Stimulated activated CD4-positive, alpha-beta T cell treated with anti-CD3 and anti-CD28 coated beads, Interleukin-12 subunit alpha, Interleukin-12 subunit beta, amount 100 ng/mL, for 48 hours (primary cell): Measurements from ENCODE around the gene ROR2.

ENCODE experiments used
- DNase-seq, 3 donors: peaks; one replicate each; pipeline ENCODE4 v3.0.0-alpha.2; 2020; ENCODE audit warnings: low read depth in 2 of 3, low spot score in 1 of 3

The ROR2 gene

GRCh38 chr9:91902475-91903125, 47.4 kb downstream of the ROR2 start:
- no peak for DNase-seq

DNA sequence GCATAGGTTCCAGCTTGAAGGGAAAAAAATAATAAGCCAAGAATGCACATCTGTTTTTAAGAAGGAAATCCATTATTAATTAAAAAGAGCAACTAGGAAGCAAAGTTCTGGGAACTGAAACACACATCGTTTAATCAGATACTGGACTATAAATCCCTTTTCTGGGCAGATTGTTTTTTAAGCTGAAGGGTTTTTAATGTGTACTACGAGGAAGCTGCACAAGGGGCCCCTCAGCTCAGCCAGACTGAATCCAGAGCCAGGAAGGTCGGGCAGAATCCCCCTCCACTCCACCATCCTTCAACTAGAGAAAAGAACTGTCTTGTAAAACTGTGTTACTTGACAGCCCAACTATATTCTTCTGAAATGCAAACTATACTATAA, 49.2 kb downstream of the ROR2 start:
- no peak for DNase-seq

- DNase-seq: no peak
Measured at GRCh38 chr9:91900055-91900796, 49.8 kb downstream of the ROR2 start.

DNA sequence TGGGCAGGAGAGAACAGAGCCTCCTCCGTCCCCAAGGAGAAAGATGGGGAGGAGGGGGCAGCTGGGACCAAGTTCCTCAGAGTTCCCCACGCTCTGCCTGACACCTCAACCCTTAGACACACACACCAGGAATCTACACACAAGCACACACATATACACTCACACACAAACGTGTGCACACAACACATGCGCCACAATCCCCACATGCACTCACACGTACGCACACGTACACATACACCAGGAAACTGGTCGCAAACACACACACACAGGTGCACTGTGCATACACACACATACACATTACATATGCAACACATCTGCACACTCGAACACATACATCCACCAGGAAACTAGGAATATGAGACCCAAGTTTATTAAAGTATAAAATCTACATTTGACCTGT, 50.4 kb downstream of the ROR2 start:
- no peak for DNase-seq

DNA sequence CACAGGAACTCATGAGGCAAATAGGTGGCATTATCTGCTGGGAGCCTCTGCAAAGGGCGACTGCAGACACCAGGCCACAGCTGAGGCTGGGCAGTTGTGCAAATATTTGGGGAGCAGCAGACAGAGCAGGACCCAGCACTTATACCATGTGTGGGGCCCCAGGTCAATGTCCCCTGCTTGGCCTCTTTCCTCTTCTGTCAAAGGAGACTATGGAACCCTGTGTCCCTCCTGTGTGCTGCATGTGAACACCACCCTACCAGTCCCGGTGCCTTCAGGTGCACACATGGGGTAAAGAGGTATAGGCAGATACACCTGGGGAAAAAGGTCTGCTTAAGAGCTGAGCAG, 50.8 kb downstream of the ROR2 start:
- DNase-seq: no peak

GRCh38 chr9:91898451-91899218, 51.4 kb downstream of the ROR2 start:
- no peak for DNase-seq

GRCh38 chr9:91897201-91897600, 52.8 kb downstream of the ROR2 start:
- no peak for DNase-seq

- DNase-seq: no peak
Measured at GRCh38 chr9:91896513-91897121, 53.4 kb downstream of the ROR2 start.

- no peak for DNase-seq
Measured at GRCh38 chr9:91896097-91896496, 53.9 kb downstream of the ROR2 start.

DNA sequence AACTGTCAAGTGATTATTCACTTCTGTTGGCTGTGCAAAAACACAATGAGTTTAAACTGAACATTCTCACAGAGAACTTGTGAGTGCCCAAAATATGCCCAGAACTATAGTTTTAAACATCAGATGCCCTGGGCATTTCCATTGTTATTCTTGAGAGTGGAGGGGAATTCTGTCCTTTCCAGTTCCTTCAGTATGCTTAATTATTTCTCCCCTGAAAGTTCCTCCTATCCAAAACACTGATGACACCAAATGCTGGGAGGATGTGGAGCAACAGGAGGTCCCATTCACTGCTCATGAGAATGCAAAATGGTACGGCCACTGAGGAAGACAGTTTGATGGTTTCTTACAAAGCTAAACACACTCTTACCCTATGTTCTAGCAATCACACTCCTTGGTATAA, 55.5 kb downstream of the ROR2 start:
- DNase-seq: no peak

GRCh38 chr9:91894023-91894422, 56.0 kb downstream of the ROR2 start:
- no peak for DNase-seq

GRCh38 chr9:91891915-91892314, 58.1 kb downstream of the ROR2 start:
- DNase-seq: no peak

DNA sequence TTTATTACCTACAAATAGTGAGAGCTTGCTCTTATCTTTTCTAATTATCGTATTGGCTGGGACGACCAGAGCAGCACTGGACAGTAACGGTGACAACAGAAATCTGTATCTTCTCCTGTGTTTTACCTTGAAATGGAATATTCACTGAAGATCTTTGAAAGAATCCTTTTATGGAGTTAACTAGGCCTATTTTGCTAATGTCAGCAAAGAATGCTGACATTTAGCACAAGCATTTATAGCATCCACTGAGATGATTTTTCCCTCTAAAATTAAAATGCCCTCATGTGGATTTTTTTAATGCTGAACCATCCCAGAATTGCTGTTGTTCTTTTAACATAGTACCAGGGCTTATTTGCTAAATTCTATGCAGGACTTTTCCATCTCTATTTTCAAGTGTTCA, 59.4 kb downstream of the ROR2 start:
- DNase-seq: no peak

DNA sequence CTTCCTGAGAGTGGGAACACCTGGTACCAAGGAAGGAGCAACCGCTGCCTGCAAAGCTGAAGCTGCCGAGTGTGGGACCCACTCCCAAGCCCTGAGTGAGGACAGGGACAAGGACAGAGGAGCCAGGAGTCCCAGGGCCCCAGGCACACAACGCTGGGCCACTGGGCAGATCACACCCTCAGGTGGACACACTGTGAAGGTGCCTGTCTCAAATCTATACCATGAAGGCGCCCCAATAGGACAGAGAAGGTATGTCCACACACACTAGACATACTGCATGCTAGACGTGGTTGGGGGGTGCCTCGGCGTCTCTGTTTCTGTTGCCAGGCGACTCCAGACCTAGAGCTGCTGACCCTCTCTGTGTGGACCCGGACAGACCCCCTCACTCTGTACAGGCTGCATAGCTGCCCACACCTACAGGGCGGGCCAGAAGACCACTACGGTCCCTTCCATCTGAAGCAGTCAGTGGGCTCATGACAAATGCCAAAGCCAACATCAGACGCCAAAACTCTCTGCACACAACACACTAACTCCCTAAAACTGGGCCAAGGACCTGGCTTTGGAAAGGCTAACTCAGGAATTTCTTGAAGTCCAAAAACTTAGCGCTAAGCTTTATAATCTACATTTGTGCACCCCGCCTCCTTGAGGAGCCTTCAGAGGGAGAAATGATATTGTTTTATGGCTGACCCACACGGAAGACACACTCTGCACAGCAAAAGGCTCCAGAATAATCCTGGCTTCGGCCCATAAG, 60.7 kb downstream of the ROR2 start:
- no peak for DNase-seq

- DNase-seq: no peak
Measured at GRCh38 chr9:91886414-91887076, 63.5 kb downstream of the ROR2 start.

GRCh38 chr9:91885746-91886413, 64.1 kb downstream of the ROR2 start:
- DNase-seq: no peak

DNA sequence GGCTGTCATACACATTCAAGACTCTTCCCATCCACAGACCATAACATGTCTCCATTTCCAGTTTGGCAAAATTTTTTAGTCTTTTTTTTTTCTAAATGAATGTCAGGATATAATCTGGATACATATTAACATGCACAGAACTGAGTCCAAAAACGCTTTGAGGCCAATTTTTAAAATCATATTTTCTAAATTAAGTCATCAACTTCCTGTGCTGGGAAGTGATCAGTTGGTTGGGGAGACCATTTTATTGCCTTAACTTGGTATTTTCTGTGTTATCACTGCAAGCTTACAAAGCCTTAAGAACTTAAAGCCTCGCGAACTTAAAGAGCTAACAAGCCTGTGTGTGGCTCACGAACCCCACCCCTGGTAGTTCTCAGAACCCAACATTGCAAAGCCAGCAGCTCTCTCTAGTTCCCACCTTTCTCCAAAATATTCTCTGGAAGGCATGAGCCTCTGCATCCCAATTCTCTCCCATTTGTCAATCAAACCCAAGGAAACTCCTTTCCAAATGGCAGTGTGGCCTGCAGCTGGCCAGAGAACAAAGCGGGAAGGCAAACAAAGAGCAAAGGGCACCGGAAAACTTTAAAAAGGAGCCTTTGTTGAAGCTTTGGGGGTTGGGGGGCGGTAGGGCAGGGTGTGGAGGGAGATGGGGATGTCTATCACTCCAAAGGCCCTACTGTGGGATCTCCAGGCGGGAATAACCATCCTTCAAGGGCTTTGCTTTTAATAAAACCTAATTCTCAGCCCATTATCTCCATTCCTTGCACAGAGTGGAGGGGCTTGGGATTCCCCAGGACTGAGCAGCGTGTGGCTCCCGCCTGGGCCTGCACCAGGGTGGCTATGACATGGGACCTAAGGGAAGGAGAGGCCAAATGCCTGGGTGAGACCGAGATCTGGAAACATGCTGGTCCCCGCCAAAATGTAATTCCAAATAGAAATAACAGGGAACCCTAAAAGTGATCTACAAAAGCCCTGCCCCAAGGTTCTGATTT, 65.0 kb downstream of the ROR2 start:
- DNase-seq: no peak

DNA sequence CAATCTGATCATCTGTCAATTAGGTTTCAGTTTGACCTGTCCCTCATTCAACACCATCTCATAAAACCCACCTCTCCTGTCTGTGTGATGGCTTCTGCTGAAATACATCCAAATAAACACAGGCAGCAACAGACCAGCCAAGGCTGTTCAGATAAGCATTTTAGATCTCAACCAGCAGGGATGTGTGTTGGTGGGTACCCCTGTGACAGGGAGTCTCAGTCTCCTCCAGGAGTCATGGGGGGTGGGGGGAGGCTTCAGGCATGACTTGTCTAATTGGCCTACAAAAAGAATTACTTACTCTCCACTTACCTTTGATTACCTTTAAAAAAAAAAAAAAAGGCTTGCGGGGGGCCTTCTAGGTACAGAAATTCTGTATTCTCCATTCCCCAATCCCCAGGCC, 65.9 kb downstream of the ROR2 start:
- no peak for DNase-seq

DNA sequence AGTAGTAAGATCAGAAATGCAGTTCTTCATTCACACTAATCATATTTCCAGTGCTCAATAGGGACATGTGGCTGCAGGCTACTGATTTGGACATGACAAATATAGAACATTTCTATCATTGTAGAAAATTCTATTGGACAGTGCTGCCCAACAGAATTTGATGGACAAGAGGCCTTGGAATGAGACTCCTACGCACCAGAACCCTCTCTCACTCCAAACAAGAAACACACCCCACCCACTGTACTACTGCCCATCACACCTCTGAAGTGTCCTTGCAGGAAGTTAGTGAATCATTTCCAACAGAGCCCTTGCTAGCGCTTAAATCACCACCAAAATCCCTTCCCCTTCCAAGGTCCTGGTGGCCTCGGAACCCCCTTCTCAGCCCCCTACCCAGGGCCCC, 66.5 kb downstream of the ROR2 start:
- DNase-seq: no peak
